ENCODE measurements around the gene ARHGEF38. TPM values are rescaled to one million over a fixed set of nuclear protein-coding genes. Genes with fewer than 3 reads are reported as not detected.

ARHGEF38 gene
- polyA plus RNA-seq, 1 of the 3 experiments (the other 2 are of a cell fraction): 0.02 TPM

GRCh38 chr4:105598052-105598451 is 45.6 kb downstream of the ARHGEF38 start:
- no peaks in the 10 kb centered on the region for H3K79me2 ChIP-seq (ENCODE audit: insufficient read depth)
- H3K4me2 ChIP-seq: no peak overlapping the region
- H3K9me2 ChIP-seq: no peaks in the 10 kb centered on the region
- H3K4me3 ChIP-seq (ENCODE audit: low read depth in 2 of 2, low read length in 1 of 2): no peak overlapping the region
- DNase-seq: no peak
- no peak overlapping the region for H3K9ac ChIP-seq
- H4K20me1 ChIP-seq (ENCODE audit: insufficient read depth): no peaks in the 10 kb centered on the region
- H2AFZ ChIP-seq (ENCODE audit: low read depth): no peak overlapping the region
- H3K36me3 ChIP-seq (replicated peaks in 1 of 2; ENCODE audit: control insufficient read depth in 1 of 2, insufficient read depth in 2 of 2, low read length in 1 of 2): no peaks in the 10 kb centered on the region
- no peaks in the 10 kb centered on the region for H3F3A ChIP-seq (replicated peaks; ENCODE audit: insufficient read depth)
- CTCF ChIA-PET: no interaction called here
- no peaks in the 10 kb centered on the region for H3K9me3 ChIP-seq
- TF ChIP-seq NFIC (IDR thresholded peaks at IDR 0.05; ENCODE audit: borderline replicate concordance): no peak
- TF ChIP-seq MXI1 (IDR thresholded peaks at IDR 0.05; ENCODE audit: low read depth, low read length): no peak
- no peak for TF ChIP-seq FOXM1 (IDR thresholded peaks at IDR 0.05; ENCODE audit: low read depth)
- TF ChIP-seq TCF12 (IDR thresholded peaks at IDR 0.05): no peak
- TF ChIP-seq NRF1 (IDR thresholded peaks at IDR 0.05; ENCODE audit: low read depth, low read length): no peak
- TF ChIP-seq YY1 (IDR thresholded peaks at IDR 0.05; ENCODE audit: low read depth): no peak
- TF ChIP-seq TEAD4 (IDR thresholded peaks at IDR 0.05; ENCODE audit: borderline replicate concordance, insufficient read depth): no peak
- no peak for TF ChIP-seq USF1 (IDR thresholded peaks at IDR 0.05; ENCODE audit: borderline replicate concordance, low read depth)
- no peak for TF ChIP-seq FOSL2 (IDR thresholded peaks at IDR 0.05; ENCODE audit: borderline replicate concordance, low read depth)
- POLR2A ChIA-PET: no interaction called here
- H3K27ac ChIP-seq (ENCODE audit: low read depth in 2 of 2, low read length in 1 of 2): no peak overlapping the region
- WGBS (ENCODE audit: low lambda C conversion rate): 77% methylated on average over 4 of the region's 4 CpGs
- no peaks in the 10 kb centered on the region for H3K27me3 ChIP-seq (ENCODE audit: insufficient read depth)
- H3K4me1 ChIP-seq (ENCODE audit: control insufficient read depth in 1 of 2, insufficient read depth in 2 of 2, low read depth in 1 of 2, low read length in 1 of 2): no peaks in the 10 kb centered on the region

GRCh38 chr4:105598787-105599186 is 46.4 kb downstream of the ARHGEF38 start:
- no peak overlapping the region for H3K4me3 ChIP-seq (ENCODE audit: low read depth in 2 of 2, low read length in 1 of 2)
- no peaks in the 10 kb centered on the region for H3K4me1 ChIP-seq (ENCODE audit: control insufficient read depth in 1 of 2, insufficient read depth in 2 of 2, low read depth in 1 of 2, low read length in 1 of 2)
- WGBS (ENCODE audit: low lambda C conversion rate): 22% methylated on average over 1 of the region's 1 CpG
- TF ChIP-seq RXRA (IDR thresholded peaks at IDR 0.05; ENCODE audit: borderline replicate concordance, low read depth) (no peak), REST (IDR thresholded peaks at IDR 0.05; ENCODE audit: low read depth, low read length) (no peak), RFX5 (IDR thresholded peaks at IDR 0.05; ENCODE audit: low read length) (no peak), TAF1 (IDR thresholded peaks at IDR 0.05; ENCODE audit: borderline replicate concordance, low read depth, low read length) (no peak), NFIC (IDR thresholded peaks at IDR 0.05; ENCODE audit: borderline replicate concordance) (no peak), TCF12 (IDR thresholded peaks at IDR 0.05) (no peak), USF2 (IDR thresholded peaks at IDR 0.05; ENCODE audit: borderline replicate concordance, low read depth, low read length) (no peak), SMC3 (IDR thresholded peaks at IDR 0.05; ENCODE audit: low read depth, low read length) (no peak), YY1 (IDR thresholded peaks at IDR 0.05; ENCODE audit: low read depth) (no peak), EP300 (IDR thresholded peaks at IDR 0.05; ENCODE audit: borderline replicate concordance in 1 of 2, low read depth in 1 of 2, low read length in 1 of 2) (no peak), CTCF (IDR thresholded peaks at IDR 0.05) (no peak)
- no peak overlapping the region for H2AFZ ChIP-seq (ENCODE audit: low read depth)
- H3K4me2 ChIP-seq: no peak overlapping the region
- H4K20me1 ChIP-seq (ENCODE audit: insufficient read depth): no peaks in the 10 kb centered on the region
- H3K27me3 ChIP-seq (ENCODE audit: insufficient read depth): no peaks in the 10 kb centered on the region
- H3K79me2 ChIP-seq (ENCODE audit: insufficient read depth): no peaks in the 10 kb centered on the region
- H3K36me3 ChIP-seq (replicated peaks in 1 of 2; ENCODE audit: control insufficient read depth in 1 of 2, insufficient read depth in 2 of 2, low read length in 1 of 2): no peaks in the 10 kb centered on the region
- no peak for DNase-seq
- no peaks in the 10 kb centered on the region for H3K9me2 ChIP-seq
- no peak overlapping the region for H3K9ac ChIP-seq
- POLR2A ChIA-PET: no interaction called here
- CTCF ChIA-PET: no interaction called here
- no peaks in the 10 kb centered on the region for H3K9me3 ChIP-seq
- H3F3A ChIP-seq (replicated peaks; ENCODE audit: insufficient read depth): no peaks in the 10 kb centered on the region
- H3K27ac ChIP-seq (ENCODE audit: low read depth in 2 of 2, low read length in 1 of 2): no peak overlapping the region
